K562 (cell line): ENCODE results near the gene PTGES3L. TPM values are rescaled to one million over a fixed set of nuclear protein-coding genes. Genes with fewer than 3 reads are reported as not detected.
A peak's percentile ranks its signal among the peaks of the same experiment; 100 is the strongest.

ENCODE experiments used
- ARHGAP35 ChIP-seq: fragments of 450-650 bp; IDR thresholded peaks from 2 replicates; pipeline ENCODE4 v1.6.1; 2018; ENCODE audit not compliant: partially characterized antibody
- ARID3A ChIP-seq: IDR thresholded peaks from 2 replicates; pipeline ENCODE4 v1.6.1; 2012; ENCODE audit warnings: low read depth, low read length, improper control_type of control experiment, borderline replicate concordance
- BHLHE40 ChIP-seq: IDR thresholded peaks from 2 replicates; pipeline ENCODE4 v1.6.1; 2011; ENCODE audit warnings: low read length, improper control_type of control experiment
- EHMT2 ChIP-seq: fragments of 450-650 bp; IDR thresholded peaks from 2 replicates; pipeline ENCODE4 v1.6.1; 2018; ENCODE audit warnings: antibody characterized with exemption
- GTF2E2 ChIP-seq: fragments of 200-800 bp; sonication (Bioruptor generic); IDR thresholded peaks from 2 replicates; pipeline ENCODE4 v1.6.1; 2016; ENCODE audit warnings: missing genetic modification characterization, missing compliant biosample characterization
- HSF4 ChIP-seq: fragments of 250-450 bp; sonication (Bioruptor Pico); IDR thresholded peaks from 2 replicates; pipeline ENCODE4 v2.1.2; 2022; ENCODE audit warnings: mild to moderate bottlenecking, moderate library complexity, borderline replicate concordance
- MIER1 ChIP-seq: fragments of 450-650 bp; IDR thresholded peaks from 2 replicates; pipeline ENCODE4 v1.6.1; 2016; ENCODE audit warnings: antibody characterized with exemption, mild to moderate bottlenecking, low read depth
- MITF ChIP-seq: IDR thresholded peaks from 2 replicates; pipeline ENCODE4 v1.6.1; 2014; ENCODE audit warnings: antibody characterized with exemption
- PHF21A ChIP-seq: fragments of 450-650 bp; IDR thresholded peaks from 2 replicates; pipeline ENCODE4 v1.6.1; 2017; ENCODE audit warnings: low read depth, borderline replicate concordance
- TFAM ChIP-seq: fragments of 250-450 bp; sonication (Bioruptor Pico); conservative IDR thresholded peaks from 2 replicates; pipeline ENCODE4 v1.5.0; 2021; ENCODE audit warnings: mild to moderate bottlenecking, moderate library complexity
- TOE1 ChIP-seq, 2 experiments: fragments of 450-650 bp in 1 of 2; sonication (generic) in 1 of 2; formaldehyde crosslinking in 1 of 2; IDR thresholded peaks; 2 replicates each; pipeline versions ENCODE4 v1.7.1 to v1.8.0; 2016 to 2022; ENCODE audit warnings: borderline replicate concordance in 2 of 2, mild to moderate bottlenecking in 2 of 2, antibody characterized with exemption in 1 of 2, inconsistent platforms in 1 of 2, low read depth in 1 of 2, missing genetic modification reagents in 1 of 2, moderate library complexity in 1 of 2
- ZBTB11 ChIP-seq, 3 experiments: fragments of 200-800 bp in 1 of 3; fragments of 250-450 bp in 1 of 3; fragments of 450-650 bp in 1 of 3; sonication (Bioruptor Pico) in 1 of 3; sonication (Bioruptor generic) in 1 of 3; formaldehyde crosslinking in 1 of 3; IDR thresholded peaks; 2 replicates each; pipeline versions ENCODE4 v1.6.1 to v1.8.0; 2016 to 2022; ENCODE audit warnings: mild to moderate bottlenecking in 2 of 3, missing genetic modification characterization in 2 of 3, missing compliant biosample characterization in 1 of 3, moderate library complexity in 1 of 3
- ZC3H11A ChIP-seq: IDR thresholded peaks from 2 replicates; pipeline ENCODE4 v1.6.1; 2012; ENCODE audit warnings: low read depth, low read length, improper control_type of control experiment
- ZFP36 ChIP-seq: fragments of 150-350 bp; IDR thresholded peaks from 2 replicates; pipeline ENCODE4 v1.6.1; 2018; ENCODE audit warnings: low read length, low read depth; ENCODE audit not compliant: partially characterized antibody
- ZNF445 ChIP-seq: fragments of 250-450 bp; sonication (Bioruptor Pico); IDR thresholded peaks from 2 replicates; pipeline ENCODE4 v1.4.0; 2020; ENCODE audit warnings: low read depth, mild to moderate bottlenecking, moderate library complexity
- ZNF518B ChIP-seq: fragments of 250-450 bp; sonication (Bioruptor Pico); IDR thresholded peaks from 2 replicates; pipeline ENCODE4 v1.5.0; 2021; ENCODE audit warnings: mild to moderate bottlenecking, moderate library complexity
- polyA plus RNA-seq, 8 experiments: library from polyadenylated mRNA; depleted of rRNA in 4 of 8; stranded (reverse) in 5 of 8; unstranded in 3 of 8; fragments of >200 nt; fragmentation: Nextera tagmentation in 2 of 8; fragmentation: Illumina TruSeq in 1 of 8; extraction: Ambion mirVana in 2 of 8; extraction: Trizol in 1 of 8; gene quantifications; 2 replicates each; pipeline versions ENCODE4 v1.2.1 to v1.2.3, GENCODE V29; 2011 to 2014; ENCODE audit warnings: inconsistent platforms in 1 of 8, missing spikeins in 1 of 8
- total RNA-seq, 7 experiments: library from RNA; depleted of rRNA in 6 of 7; stranded (reverse); fragments of >200 nt in 6 of 7; fragmentation: Illumina TruSeq in 2 of 7; extraction: Trizol in 2 of 7; gene quantifications; 2 replicates each; pipeline versions ENCODE4 v1.2.1 to v1.2.3, GENCODE V29; 2011 to 2021; ENCODE audit warnings: low replicate concordance in 1 of 7

PTGES3L gene
- total and polyA plus RNA-seq, 9 of the 15 experiments (the other 6 are each of a cell fraction or from before 2014, with no cell fraction given), result 6.0 to 16.0 (median 9.6) TPM

- peak; percentile 27; the same call in 1 of the 2 replicates for TF ChIP-seq ARID3A
- TF ChIP-seq TFAM (CRISPR knock-in tag), result no peak
- peak; percentile 31 for TF ChIP-seq ZFP36
- peak; percentile 63; the same call in 1 of the 2 replicates for TF ChIP-seq MIER1
- peak; percentile 7; the same call in 1 of the 2 replicates for TF ChIP-seq BHLHE40
- no peak for TF ChIP-seq ZNF445
- TF ChIP-seq ARHGAP35, result no peak
- TF ChIP-seq TOE1 (IDR thresholded peaks at IDR 0.05; ENCODE audit: borderline replicate concordance), result peak; percentile 58
- no peak for TF ChIP-seq TOE1 (CRISPR knock-in tag; IDR thresholded peaks at IDR 0.05; ENCODE audit: borderline replicate concordance, low read depth)
- no peak for TF ChIP-seq ZNF518B (CRISPR knock-in tag)
- no peak for TF ChIP-seq PHF21A
- TF ChIP-seq EHMT2, result peak; percentile 81
- TF ChIP-seq MITF, result peak; percentile 85
- no peak for TF ChIP-seq GTF2E2 (tag)
- TF ChIP-seq HSF4 (CRISPR knock-in tag), result no peak
- no peak for TF ChIP-seq ZC3H11A
- peak in 1 of 3 experiments; percentile 73; a peak in 2 of 6 replicates for TF ChIP-seq ZBTB11 (CRISPR knock-in tag; IDR thresholded peaks at IDR 0.05)
Observed at GRCh38 chr17:42928714-42929496, 51.0 kb downstream of the PTGES3L start (continued).
